LNCaP clone FGC (cell line): ENCODE data around the gene ADNP.

Experiments
- DNase-seq: peaks from one replicate; pipeline ENCODE4 v3.0.0-alpha.2; 2011; ENCODE audit warnings: low read depth
- H3K4me3 ChIP-seq: 2 replicates; pipeline ENCODE4 v1.5.1; 2011; ENCODE audit warnings: mild to moderate bottlenecking, low read depth, low read length, control low read depth
- TF ChIP-seq, protein P1 (sequence below): IDR thresholded peaks from 2 replicates; pipeline ENCODE4 v1.5.1; 2012; ENCODE audit warnings: mild to moderate bottlenecking; ENCODE audit not compliant: control insufficient read depth, insufficient read depth; ENCODE audit errors: extremely low read depth

ADNP gene

DNA sequence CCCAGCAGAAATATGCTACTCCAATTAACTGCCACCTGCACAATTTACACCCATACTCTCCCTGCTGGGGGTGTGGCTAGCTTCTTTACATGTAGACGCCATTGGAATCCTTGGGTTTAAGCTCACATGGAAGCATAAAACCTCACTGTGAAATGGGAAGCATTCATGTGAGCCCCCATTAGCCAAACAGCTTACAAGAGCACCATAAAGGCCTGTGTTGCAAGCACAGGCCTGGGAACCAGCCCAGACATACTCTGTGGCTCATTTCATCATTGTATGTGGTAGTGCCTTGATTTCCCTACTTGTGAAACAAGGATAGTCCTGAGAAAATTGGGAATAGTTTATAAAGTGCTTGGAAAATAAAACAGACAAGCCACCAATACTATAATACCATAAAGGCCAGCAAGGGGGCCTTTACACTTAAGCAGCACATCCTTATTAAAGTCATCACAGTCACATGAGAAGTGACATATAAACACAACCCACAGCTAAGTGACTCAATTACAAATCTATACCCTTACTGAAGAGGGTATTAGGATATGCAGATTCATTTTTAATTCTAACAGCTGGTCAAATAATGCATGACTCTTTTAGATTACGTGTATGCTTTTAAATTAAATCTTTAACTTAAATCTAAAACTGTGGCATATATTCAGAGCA is 6.8 kb downstream of the ADNP start:
- DNase-seq = no peak
- TF ChIP-seq, protein P1, sequence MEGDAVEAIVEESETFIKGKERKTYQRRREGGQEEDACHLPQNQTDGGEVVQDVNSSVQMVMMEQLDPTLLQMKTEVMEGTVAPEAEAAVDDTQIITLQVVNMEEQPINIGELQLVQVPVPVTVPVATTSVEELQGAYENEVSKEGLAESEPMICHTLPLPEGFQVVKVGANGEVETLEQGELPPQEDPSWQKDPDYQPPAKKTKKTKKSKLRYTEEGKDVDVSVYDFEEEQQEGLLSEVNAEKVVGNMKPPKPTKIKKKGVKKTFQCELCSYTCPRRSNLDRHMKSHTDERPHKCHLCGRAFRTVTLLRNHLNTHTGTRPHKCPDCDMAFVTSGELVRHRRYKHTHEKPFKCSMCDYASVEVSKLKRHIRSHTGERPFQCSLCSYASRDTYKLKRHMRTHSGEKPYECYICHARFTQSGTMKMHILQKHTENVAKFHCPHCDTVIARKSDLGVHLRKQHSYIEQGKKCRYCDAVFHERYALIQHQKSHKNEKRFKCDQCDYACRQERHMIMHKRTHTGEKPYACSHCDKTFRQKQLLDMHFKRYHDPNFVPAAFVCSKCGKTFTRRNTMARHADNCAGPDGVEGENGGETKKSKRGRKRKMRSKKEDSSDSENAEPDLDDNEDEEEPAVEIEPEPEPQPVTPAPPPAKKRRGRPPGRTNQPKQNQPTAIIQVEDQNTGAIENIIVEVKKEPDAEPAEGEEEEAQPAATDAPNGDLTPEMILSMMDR = no peak
- no peak overlapping the region for H3K4me3 ChIP-seq

DNA sequence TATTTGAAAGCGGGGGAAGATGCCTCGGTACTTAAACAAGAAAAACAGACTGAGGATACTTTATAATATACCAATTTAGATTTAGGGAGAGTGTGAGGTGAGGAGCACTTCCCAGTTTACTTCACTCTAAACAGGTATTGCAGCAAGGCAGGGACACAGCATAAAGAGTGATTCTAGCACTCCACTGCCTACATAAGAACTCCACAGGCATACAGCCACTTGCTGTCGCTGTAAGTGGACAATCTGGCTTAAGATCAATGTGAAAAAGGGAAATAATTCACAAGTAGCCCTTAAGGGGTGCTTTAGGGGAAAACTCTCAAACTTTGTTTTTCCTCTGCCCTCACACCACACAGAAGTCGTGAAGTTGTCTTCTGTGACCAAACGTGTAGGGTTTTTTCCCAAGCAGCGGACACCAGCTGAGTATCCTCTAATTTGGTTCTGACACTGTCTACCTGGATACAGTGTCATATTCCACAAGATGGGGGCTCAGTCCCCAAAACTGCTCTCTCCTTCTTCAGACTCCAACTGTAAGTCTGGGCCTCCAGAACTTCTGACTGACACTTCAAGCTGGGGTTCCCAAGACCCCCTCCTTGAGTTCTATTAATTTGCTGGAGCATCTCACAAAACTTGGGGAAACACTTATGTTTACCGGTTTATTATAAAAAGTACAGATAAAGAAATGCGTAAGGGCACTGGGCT is 9.3 kb downstream of the ADNP start:
- TF ChIP-seq, protein P1 = no peak
- no peak for DNase-seq
- no peak overlapping the region for H3K4me3 ChIP-seq

DNA sequence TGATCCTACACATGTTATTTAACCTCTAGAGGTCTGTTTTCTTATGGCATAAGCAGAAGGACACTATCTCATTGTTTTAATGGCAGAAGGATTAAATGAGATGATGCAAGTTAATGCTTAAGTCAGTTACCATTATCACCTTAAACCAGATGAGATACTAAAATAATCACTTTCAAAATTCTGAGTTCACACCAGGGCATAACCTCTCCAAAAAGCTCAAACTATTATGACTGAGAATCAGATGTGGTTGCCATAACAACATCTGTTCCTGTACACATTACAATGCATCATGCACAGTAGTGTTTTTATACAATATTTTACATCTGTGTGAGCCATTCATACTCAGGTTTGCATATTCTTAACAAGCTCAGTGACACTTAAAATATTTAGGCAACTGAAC is 10.2 kb downstream of the ADNP start:
- TF ChIP-seq, protein P1 = no peak
- no peak overlapping the region for H3K4me3 ChIP-seq
- no peak for DNase-seq

DNA sequence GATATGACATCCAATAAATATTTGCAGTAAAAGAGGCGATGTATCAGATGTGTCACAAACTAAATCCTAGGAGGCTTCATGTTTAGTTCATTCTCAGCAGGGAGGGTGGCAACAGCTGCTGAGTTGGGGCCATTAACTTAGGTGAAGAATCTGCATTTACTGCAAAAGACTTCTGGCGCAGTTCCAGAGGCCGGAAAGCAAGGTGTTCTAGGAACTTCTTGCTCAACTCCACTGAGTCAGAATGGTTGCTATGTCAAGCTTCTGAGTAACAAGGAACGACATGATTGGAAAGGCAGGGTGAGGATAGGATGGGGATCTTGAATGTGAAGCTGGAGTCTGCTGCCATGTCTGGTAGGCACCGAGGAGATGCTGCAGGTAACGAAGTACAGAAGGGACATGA is 11.7 kb downstream of the ADNP start:
- TF ChIP-seq, protein P1 = no peak
- no peak overlapping the region for H3K4me3 ChIP-seq
- DNase-seq = no peak

DNA sequence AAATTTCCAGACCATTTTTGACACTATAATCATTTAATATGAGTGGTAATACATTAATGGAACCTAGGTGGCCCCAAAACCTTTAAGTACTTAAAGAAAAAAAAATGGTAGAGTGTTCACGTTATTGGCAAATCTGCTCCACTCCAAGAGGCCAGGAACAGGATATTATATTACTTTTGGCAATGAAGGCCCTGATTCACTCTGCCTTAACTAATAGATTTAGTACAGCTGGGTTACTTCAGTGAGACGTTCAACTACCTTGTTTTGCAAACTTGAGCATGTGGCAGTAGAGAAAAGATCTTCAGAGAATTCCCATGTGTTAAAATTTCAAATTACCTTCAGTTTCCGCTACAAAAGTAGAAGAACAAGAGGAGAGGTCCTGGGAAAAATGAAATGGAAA is 12.8 kb downstream of the ADNP start:
- TF ChIP-seq, protein P1 = no peak
- H3K4me3 ChIP-seq = no peak overlapping the region
- DNase-seq = no peak

DNA sequence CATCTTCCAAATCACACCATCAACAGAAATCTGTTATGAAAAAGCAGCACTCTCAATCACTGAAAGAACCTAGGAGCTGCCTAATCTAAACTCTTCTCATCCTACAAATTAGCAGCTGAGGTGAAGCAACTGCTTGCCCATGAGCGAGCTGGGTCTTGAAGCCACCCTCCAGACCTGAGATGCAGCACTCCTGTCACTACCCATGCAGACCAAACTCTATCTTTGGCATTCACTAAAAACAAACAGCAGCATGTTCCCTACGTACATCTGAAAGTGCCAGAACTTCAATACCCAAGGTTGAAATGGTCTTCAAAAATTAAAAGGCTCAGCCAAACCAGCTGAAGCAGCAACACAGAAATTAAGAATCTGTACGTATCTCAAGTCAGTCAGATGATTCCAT is 14.3 kb downstream of the ADNP start:
- no peak overlapping the region for H3K4me3 ChIP-seq
- TF ChIP-seq, protein P1 = no peak
- DNase-seq = no peak

DNA sequence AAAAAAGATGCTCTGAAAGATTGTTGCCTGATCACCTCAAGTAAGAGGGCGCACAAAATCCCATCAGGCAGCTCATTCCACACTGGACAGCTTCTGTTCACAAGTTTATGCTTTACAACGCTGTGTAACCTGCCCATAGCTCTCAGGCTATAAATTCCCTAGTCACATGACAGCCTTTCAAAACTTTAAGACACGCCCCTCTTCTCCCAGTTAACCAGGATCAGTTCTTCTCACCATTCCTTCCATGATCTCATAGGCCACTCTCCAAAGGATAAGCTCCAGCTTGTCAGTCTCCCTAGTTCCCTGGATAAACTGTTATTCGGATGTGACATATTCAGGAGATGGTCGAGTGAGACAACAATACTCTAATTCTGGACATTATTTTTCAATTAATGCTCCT is 15.0 kb downstream of the ADNP start:
- DNase-seq = peak; percentile 40
- TF ChIP-seq, protein P1 = no peak
- H3K4me3 ChIP-seq = no peak overlapping the region
